ENCODE data around the gene DSE.

- no peak for TF ChIP-seq CTCF (IDR thresholded peaks at IDR 0.05)
- TF ChIP-seq EZH2 (IDR thresholded peaks at IDR 0.05; ENCODE audit: borderline replicate concordance, insufficient read depth, low read depth, low read length, poor library complexity, severe bottlenecking) = no peak
These were observed 572 bp downstream of the DSE start for GRCh38 chr6:116371120-116371917.
